ENCODE measurements around the gene GATAD2A.

Gene GATAD2A

DNA sequence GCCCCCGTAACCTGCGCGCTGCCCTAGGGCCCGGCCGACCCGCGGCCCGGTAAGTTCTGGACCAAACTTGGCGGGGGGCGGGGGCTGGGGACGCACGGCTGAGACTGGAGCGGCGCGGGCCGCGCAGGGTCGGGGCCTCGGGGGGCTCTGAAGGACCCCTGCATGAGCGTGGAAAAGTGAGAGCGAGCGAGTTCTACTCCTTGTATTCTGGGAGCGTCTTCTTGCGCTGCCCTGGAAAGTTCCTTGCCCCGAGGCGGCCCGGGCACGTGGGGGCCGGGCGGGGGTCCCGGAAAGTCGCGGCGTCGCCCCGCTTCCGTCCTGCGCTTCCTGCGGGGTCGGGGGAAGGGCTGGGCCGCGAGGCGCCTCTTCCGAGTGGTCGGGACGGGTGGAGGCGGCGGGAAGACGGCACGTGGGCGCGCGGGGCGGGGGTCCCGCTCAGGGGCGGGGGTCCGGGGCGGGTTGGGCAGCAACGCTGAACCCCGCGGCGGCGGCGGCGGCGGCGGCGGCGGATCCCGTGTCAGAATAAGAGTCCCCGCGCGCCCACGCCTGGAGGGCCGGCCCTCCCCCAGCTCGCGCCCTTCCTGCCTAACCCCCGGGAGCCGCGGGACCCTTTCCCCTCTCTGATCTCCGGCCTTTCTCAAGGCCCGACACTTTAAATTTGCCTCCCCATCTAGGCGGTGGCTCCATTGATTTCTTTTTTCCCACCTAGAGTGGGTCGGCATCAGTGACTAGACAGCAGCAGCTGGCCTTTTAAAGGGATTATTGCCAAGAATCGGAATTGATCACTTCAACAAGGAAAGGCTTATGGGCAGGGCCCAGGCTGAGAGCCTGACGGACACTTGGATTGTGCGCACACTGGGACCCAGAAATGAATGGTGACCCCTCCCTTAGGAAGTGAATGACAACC, 749 bp downstream of the GATAD2A start:
- DNase-seq (ENCODE audit: low read depth, low spot score) = peak; percentile 51
- TF ChIP-seq, protein P1, sequence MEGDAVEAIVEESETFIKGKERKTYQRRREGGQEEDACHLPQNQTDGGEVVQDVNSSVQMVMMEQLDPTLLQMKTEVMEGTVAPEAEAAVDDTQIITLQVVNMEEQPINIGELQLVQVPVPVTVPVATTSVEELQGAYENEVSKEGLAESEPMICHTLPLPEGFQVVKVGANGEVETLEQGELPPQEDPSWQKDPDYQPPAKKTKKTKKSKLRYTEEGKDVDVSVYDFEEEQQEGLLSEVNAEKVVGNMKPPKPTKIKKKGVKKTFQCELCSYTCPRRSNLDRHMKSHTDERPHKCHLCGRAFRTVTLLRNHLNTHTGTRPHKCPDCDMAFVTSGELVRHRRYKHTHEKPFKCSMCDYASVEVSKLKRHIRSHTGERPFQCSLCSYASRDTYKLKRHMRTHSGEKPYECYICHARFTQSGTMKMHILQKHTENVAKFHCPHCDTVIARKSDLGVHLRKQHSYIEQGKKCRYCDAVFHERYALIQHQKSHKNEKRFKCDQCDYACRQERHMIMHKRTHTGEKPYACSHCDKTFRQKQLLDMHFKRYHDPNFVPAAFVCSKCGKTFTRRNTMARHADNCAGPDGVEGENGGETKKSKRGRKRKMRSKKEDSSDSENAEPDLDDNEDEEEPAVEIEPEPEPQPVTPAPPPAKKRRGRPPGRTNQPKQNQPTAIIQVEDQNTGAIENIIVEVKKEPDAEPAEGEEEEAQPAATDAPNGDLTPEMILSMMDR (IDR thresholded peaks at IDR 0.05; ENCODE audit: low read depth, low read length) = no peak
- in situ Hi-C loops (cut with HindIII; ENCODE audit: low sequenced_read_pairs) = no loop called here
- H3K4me3 ChIP-seq (ENCODE audit: low read depth, low read length) = peak overlapping the region; percentile 80

DNA sequence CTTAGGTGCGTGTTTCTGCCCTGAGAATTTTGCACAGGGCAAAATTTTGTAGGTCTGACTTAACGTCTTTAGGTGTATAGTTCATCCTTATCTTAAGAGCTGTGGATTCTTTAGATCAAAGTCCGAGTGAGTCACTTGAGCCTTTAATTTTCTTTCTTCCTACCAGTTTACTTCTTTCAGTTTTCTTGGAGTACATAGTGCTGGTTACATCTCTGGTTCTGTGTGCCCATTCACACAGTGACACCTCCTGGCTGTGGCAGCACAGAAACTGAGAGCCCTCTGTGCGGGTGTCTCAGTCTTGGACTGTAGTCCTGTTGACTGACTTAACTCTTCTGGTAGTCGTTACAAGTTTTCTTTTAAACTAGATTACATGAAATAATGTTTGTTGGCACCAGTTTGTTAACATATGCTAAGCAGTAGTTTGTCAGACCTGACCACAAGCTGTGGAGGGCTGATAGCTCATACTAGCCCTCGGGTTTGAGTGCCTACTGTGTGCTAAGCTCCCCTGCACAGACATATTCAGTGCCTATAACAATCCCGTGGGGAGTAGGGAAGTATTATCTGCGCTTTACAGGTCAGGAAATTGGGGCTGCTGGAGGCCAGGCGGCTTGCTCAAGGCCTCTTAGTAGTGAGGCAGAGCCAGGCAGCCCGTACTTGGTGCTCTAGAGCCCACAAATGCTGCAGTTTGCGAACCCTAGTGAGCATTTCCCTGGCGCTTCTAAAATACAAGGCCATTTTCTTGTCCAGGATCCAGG, 1.6 kb downstream of the GATAD2A start:
- TF ChIP-seq, protein P1 (IDR thresholded peaks at IDR 0.05; ENCODE audit: low read depth, low read length) = peak; percentile 47
- DNase-seq (ENCODE audit: low read depth, low spot score) = peak; percentile 50
- peak overlapping the region; percentile 80 for H3K4me3 ChIP-seq (ENCODE audit: low read depth, low read length)
- in situ Hi-C loops (cut with HindIII; ENCODE audit: low sequenced_read_pairs) = no loop called here

DNA sequence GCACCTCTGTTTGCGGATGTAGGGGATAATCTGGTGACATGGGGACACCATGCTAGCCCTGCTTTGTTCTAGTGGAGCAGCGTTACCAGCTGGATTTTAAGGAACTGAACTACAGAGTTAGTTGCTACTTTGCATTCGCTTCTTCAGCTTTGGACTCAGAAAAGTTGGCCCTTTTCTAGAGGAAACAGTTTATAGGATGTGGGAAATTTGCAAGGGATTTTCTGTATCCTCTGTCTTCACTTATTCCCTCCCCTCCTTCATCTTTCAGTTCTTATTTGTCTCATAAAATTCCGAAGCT, 2.1 kb downstream of the GATAD2A start:
- H3K4me3 ChIP-seq (ENCODE audit: low read depth, low read length) = peak overlapping the region; percentile 80
- TF ChIP-seq, protein P1 (IDR thresholded peaks at IDR 0.05; ENCODE audit: low read depth, low read length) = no peak
- in situ Hi-C loops (cut with HindIII; ENCODE audit: low sequenced_read_pairs) = no loop called here
- DNase-seq (ENCODE audit: low read depth, low spot score) = no peak

DNA sequence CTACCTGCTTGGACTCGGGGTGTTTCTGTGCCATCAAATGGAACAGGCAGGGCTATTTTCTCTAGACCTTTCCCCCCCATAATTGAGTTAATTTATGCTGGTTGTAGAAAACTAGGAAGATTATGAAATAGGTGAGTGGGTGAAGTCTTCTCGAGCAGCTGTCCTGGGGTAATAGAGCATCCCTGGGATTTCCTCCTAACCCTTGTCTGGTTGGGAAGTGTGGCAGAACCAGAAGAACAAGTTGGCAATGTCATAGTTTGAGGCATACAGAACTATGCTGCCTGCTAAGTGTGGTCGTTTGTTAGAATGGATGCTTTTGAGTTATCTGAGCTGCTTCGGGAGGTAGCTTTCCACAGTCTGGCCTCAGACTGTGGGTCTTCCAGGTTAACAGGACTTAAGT, 3.7 kb downstream of the GATAD2A start:
- TF ChIP-seq, protein P1 (IDR thresholded peaks at IDR 0.05; ENCODE audit: low read depth, low read length) = no peak
- in situ Hi-C loops (cut with HindIII; ENCODE audit: low sequenced_read_pairs) = no loop called here
- no peak for DNase-seq (ENCODE audit: low read depth, low spot score)

DNA sequence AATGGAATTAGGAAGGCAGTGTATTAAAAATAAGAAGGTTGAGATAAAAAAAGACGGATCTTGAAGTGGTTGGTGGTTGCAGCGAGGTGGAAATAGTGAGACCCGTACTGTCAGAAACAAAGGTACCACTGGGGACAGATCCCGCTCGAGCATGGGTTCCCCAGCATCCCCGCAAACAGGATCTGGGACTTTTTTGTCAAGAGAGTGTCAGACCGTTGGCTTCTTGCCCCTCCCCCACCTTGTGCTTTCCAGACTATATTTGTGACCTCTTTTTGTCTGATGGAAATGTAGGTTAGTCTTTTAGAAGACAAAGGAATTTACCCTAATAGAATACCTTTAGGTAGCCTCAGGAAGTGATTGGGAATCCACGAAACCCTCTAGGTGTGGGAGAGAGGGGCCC, 4.2 kb downstream of the GATAD2A start:
- in situ Hi-C loops (cut with HindIII; ENCODE audit: low sequenced_read_pairs) = no loop called here
- TF ChIP-seq, protein P1 (IDR thresholded peaks at IDR 0.05; ENCODE audit: low read depth, low read length) = no peak
- DNase-seq (ENCODE audit: low read depth, low spot score) = no peak
- H3K4me3 ChIP-seq (ENCODE audit: low read depth, low read length) = no peak overlapping the region

More for the DNA sequence above, 3.7 kb downstream of the GATAD2A start:
- H3K4me3 ChIP-seq (ENCODE audit: low read depth, low read length) = no peak overlapping the region

DNA sequence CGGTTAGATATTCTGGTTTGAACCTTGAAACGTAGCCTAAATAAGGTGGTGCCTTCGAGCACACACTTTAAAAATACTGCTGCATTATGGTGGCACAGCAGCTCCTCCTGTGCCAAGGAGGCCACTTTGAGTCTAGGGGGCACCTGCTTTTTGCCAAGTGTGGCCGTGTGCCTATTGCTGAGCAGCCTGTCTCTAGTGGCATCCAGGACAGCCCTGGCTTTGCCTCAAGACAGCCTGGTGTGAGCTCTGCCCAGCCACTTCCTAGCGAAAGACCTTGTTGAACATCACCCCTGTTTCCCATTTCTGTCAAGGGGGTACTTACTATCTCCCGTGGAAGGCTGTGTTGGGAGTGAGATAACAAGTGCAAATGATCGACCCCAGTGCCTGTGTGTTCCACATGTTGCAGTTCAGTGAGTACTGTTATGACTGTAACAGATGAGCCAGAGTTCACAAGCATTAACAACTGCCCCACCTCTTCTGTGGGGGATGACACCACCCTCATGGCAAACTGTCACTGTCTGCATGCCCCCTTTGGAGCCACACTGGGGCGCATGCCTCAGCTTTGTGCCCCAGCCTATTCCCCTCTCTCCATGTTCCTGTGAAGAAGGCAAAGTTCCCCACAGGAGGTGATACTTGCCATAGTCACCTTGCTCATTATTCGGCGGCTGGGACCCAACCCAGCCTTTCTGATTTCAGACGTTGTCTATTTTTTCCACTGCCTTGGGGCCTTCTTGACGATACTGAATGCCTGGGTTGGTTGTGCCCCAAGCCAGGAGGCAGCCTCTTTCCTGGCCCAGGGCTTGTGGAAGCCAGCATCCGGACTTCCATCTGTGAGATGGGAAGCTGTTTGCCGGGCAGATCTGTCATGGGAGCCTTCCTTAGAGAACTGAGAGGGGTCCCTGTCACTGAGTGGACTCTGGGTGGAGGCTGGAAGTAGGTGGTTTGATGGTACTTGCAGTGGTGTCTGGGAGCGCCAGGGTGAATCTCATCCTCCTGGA, 5.4 kb downstream of the GATAD2A start:
- no peak for DNase-seq (ENCODE audit: low read depth, low spot score)
- TF ChIP-seq, protein P1 (IDR thresholded peaks at IDR 0.05; ENCODE audit: low read depth, low read length) = no peak
- no peak overlapping the region for H3K4me3 ChIP-seq (ENCODE audit: low read depth, low read length)
- in situ Hi-C loops (cut with HindIII; ENCODE audit: low sequenced_read_pairs) = no loop called here
